ENCODE results near the gene HDAC11.

HDAC11 gene

GRCh38 chr3:13542142-13542541, 62.0 kb downstream of the HDAC11 start:
- DNase-seq (ENCODE audit: low read depth in 2 of 2), result no peak

- DNase-seq (ENCODE audit: low read depth in 2 of 2), result no peak
Measured at GRCh38 chr3:13543253-13543652, 63.1 kb downstream of the HDAC11 start.

GRCh38 chr3:13544293-13544831, 64.3 kb downstream of the HDAC11 start:
- peak; percentile 59 to 62 for DNase-seq (ENCODE audit: low read depth in 2 of 2)

GRCh38 chr3:13544951-13545651, 65.0 kb downstream of the HDAC11 start:
- no peak for DNase-seq (ENCODE audit: low read depth in 2 of 2)

- DNase-seq (ENCODE audit: low read depth in 2 of 2), result no peak
Measured at GRCh38 chr3:13545952-13546454, 65.9 kb downstream of the HDAC11 start.

- DNase-seq (ENCODE audit: low read depth in 2 of 2), result no peak
Measured at GRCh38 chr3:13546667-13547171, 66.6 kb downstream of the HDAC11 start.

- no peak for DNase-seq (ENCODE audit: low read depth in 2 of 2)
Measured at GRCh38 chr3:13547591-13548371, 67.7 kb downstream of the HDAC11 start.

GRCh38 chr3:13548696-13549622, 68.9 kb downstream of the HDAC11 start, which contains the start of gene FBLN2:
Gene FBLN2, plus strand, starts transcription at chr3:13549125. Its CDS starts 21,231 bp downstream, at chr3:13570356.
- no peak for DNase-seq (ENCODE audit: low read depth in 2 of 2)

GRCh38 chr3:13549623-13550422, 69.7 kb downstream of the HDAC11 start:
- no peak for DNase-seq (ENCODE audit: low read depth in 2 of 2)

GRCh38 chr3:13550423-13550690, 70.3 kb downstream of the HDAC11 start:
- no peak for DNase-seq (ENCODE audit: low read depth in 2 of 2)

GRCh38 chr3:13550791-13551360, 70.8 kb downstream of the HDAC11 start:
- DNase-seq (ENCODE audit: low read depth in 2 of 2), result no peak

- no peak for DNase-seq (ENCODE audit: low read depth in 2 of 2)
Measured at GRCh38 chr3:13552857-13553652, 72.9 kb downstream of the HDAC11 start.

GRCh38 chr3:13553686-13554085, 73.6 kb downstream of the HDAC11 start:
- DNase-seq (ENCODE audit: low read depth in 2 of 2), result no peak

- no peak for DNase-seq (ENCODE audit: low read depth in 2 of 2)
Measured at GRCh38 chr3:13555753-13556152, 75.6 kb downstream of the HDAC11 start.

Measured in stimulated activated CD8-positive, alpha-beta memory T cell treated with anti-CD3 and anti-CD28 coated beads, Interleukin-2, amount 100 ng/mL, for 48 hours (primary cell).